Right renal cortex interstitium (tissue), 3 donors: ENCODE data around the gene KLHL10. TPM values are rescaled to one million over a fixed set of nuclear protein-coding genes. Genes with fewer than 3 reads are reported as not detected.

ENCODE experiments used
- DNase-seq, 3 donors: peaks; one replicate each; pipeline ENCODE4 v3.0.0-alpha.2; 2013; ENCODE audit warnings: low read depth in 3 of 3, low spot score in 2 of 3
- polyA plus RNA-seq, 3 donors: library from polyadenylated mRNA; unstranded; fragments of 120-200 nt; gene quantifications; one replicate each; pipeline ENCODE4 v1.2.1, GENCODE V29; 2013; ENCODE audit not compliant: insufficient read length in 3 of 3

The KLHL10 gene
- polyA plus RNA-seq, 3 donors = 0.17 to 0.28 (median 0.24) TPM

DNA sequence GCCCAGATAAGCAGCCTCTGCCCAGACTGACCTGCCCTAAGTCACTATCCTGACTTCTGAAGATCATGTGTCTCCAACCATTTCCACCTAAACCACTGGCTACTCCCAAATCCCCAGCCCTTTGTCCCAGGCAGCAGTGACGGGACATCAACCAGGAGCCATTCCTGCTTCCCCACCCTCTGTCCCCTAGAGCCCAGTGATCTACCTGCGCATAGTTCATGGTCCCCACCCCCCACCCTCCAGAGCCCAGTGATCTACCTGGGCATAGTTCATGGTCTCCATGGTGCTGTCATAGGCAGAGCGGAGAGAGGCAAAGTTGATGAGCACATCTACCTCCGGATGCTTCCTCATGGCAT lies 54.4 kb downstream of the KLHL10 start:
- no peak for DNase-seq

DNA sequence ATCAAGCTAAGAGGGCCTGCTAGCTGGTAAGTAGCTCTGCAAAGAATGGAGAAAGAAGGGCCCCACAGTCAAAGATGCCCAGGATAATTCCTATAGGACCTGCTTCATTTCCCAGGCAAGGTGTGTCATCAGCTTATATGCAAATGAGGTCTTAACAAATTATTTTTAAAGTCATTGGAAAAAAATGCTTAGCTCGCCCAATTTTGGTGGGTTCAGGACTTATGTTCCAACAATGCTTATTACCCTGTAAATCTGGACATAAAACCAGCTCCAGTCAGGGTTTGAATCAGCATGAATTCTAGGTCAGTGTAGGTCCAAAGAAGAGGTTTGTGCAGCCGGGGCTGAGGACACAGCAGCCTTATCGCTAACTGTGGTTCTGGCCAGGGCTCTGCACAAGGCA lies 55.8 kb downstream of the KLHL10 start:
- DNase-seq = no peak

DNA sequence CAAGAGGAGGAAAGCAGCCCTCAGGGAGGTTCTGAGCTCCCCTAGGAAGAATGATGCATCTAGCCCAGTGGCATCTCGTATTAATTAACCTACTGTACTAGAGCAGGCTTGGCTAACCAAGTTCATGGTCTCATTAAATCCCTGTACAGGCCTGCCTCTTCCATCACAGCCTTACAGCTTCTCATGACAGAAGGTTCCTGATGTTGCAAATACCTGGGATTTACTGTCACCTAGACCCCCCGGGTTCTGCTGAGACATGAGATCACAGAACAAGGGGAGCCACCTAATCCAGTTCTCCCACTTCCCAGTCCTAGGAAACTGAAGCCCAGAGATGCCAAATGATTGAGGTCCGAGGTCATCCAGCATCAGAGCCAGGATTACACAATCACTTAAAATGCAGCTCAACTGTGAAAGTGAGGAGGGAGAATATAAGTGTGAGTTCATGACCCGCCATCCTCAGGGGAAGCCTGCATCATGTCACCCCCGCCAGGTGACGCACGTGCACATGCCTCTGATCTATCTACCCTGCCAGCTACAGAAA lies 57.2 kb downstream of the KLHL10 start:
- no peak for DNase-seq

DNA sequence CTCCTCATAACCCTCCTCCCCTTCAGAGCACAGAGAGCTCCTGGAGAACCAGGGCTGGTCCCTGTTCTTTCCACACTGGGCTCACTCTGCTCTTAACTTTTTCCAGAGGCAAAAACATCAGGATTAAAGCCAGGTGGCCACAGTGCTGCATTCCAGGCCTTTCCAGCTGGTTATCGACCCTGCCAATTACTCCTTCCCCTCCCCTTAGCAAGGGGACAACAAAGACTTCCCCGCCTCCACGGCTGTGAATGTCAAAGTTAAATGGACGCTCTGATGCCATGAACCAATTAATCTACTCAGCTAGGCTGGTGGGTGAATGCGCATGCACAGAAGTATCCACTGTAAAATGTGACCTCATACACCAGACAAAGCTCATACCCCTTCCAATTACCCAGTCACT lies 58.0 kb downstream of the KLHL10 start:
- no peak for DNase-seq

DNA sequence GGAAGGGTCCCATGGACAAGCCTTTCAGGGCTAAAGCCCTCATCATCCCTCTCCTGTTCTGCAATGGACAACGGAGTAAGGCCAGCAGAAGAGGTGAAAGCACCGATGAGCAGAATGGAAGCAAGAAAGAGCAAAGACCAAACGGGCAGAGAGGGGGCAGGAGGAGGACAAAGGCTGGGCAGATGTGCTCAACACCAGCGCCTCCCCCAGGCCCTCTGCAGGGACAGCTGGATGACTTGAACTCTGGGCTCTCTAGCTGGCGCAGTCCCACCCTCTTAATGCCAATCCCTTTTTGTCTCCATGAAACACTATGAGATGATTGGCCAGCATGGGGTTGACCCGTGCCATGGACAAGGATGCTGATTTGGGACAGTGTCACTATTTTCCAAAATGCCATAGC lies 59.1 kb downstream of the KLHL10 start:
- DNase-seq = no peak

Other genes with a start within 250 kb of the KLHL10 start
- gene KRT16, start 225.1 kb upstream of the KLHL10 start, polyA plus RNA-seq = not detected
- 1 to 10 TPM in 2 of 3 donors, under 1 TPM in 1; 0.98 to 1.6 (median 1.2) TPM for gene KRT17, start 213.2 kb upstream of the KLHL10 start, polyA plus RNA-seq
- 100 to 1,000 TPM; 766 to 777 (median 774) TPM for gene EIF1, start 148.9 kb upstream of the KLHL10 start, polyA plus RNA-seq
- not detected for gene GAST, start 125.5 kb upstream of the KLHL10 start, polyA plus RNA-seq
- gene HAP1, start 103.2 kb upstream of the KLHL10 start, polyA plus RNA-seq = 1 to 10 TPM in 1 of 3 donors, under 1 TPM in 2; 0.69 to 1.1 (median 0.98) TPM
- gene JUP, start 51.1 kb upstream of the KLHL10 start, polyA plus RNA-seq = 100 to 1,000 TPM; 170 to 196 (median 178) TPM
- 10 to 100 TPM; 32.8 to 40.6 (median 39.3) TPM for gene P3H4, start 25.9 kb upstream of the KLHL10 start, polyA plus RNA-seq
- gene FKBP10, start 24.8 kb upstream of the KLHL10 start, polyA plus RNA-seq = 100 to 1,000 TPM; 123 to 139 (median 125) TPM
- gene NT5C3B, start 1.6 kb upstream of the KLHL10 start, polyA plus RNA-seq = 100 to 1,000 TPM in 2 of 3 donors, 10 to 100 TPM in 1; 99.0 to 122 (median 108) TPM
- 10 to 100 TPM in 1 of 3 donors, 1 to 10 TPM in 2; 8.2 to 10.5 (median 9.5) TPM for gene KLHL11, start 27.6 kb downstream of the KLHL10 start, polyA plus RNA-seq
- gene ACLY, start 81.1 kb downstream of the KLHL10 start, polyA plus RNA-seq = 10 to 100 TPM; 80.8 to 94.8 (median 86.0) TPM
- gene ODAD4, start 92.8 kb downstream of the KLHL10 start, polyA plus RNA-seq = 1 to 10 TPM; 5.5 to 6.9 (median 6.5) TPM
- gene CNP, start 129.0 kb downstream of the KLHL10 start, polyA plus RNA-seq = 10 to 100 TPM; 58.1 to 62.3 (median 60.6) TPM
- gene DNAJC7, start 179.6 kb downstream of the KLHL10 start, polyA plus RNA-seq = 100 to 1,000 TPM; 150 to 173 (median 163) TPM
- 10 to 100 TPM; 42.9 to 49.9 (median 49.0) TPM for gene NKIRAS2, start 182.3 kb downstream of the KLHL10 start, polyA plus RNA-seq
- 1 to 10 TPM; 3.1 to 3.2 (median 3.2) TPM for gene C17orf113, start 212.8 kb downstream of the KLHL10 start, polyA plus RNA-seq